CD14-positive monocyte (primary cell): ENCODE results near the gene TMC3. TPM values are rescaled to one million over a fixed set of nuclear protein-coding genes. Genes with fewer than 3 reads are reported as not detected.

Experiments
- DNase-seq, 3 donors: peaks; one replicate each; pipeline ENCODE4 v3.0.0-alpha.2; 2011 to 2022
- H2AFZ ChIP-seq: 2 replicates; pipeline ENCODE4 v1.6.0; 2012; ENCODE audit warnings: mild to moderate bottlenecking, low read depth, low read length, inconsistent platforms; ENCODE audit not compliant: insufficient read depth, poor library complexity, severe bottlenecking
- H3K27ac ChIP-seq, 2 donors: 1 replicate in 1 of 2; 2 replicates in 1 of 2; pipeline ENCODE4 v1.5.1; 2012 to 2013; ENCODE audit warnings: low read length in 2 of 2, control low read depth in 1 of 2, inconsistent platforms in 1 of 2, low read depth in 1 of 2, mild to moderate bottlenecking in 1 of 2
- H3K27me3 ChIP-seq, 2 donors: one replicate each; pipeline versions ENCODE4 v1.6.0 to v1.6.1; 2011 to 2013; ENCODE audit warnings: low read length in 2 of 2; ENCODE audit not compliant: control insufficient read depth in 2 of 2, insufficient read depth in 2 of 2
- H3K36me3 ChIP-seq, 2 donors: replicated peaks in 1 of 2; 1 replicate in 1 of 2; 2 replicates in 1 of 2; pipeline versions ENCODE4 v1.5.1 to v1.6.1; 2012 to 2013; ENCODE audit warnings: low read length in 2 of 2, control low read depth in 1 of 2, inconsistent platforms in 1 of 2, mild to moderate bottlenecking in 1 of 2; ENCODE audit not compliant: insufficient read depth in 2 of 2, control insufficient read depth in 1 of 2
- H3K4me1 ChIP-seq, 2 donors: 1 replicate in 1 of 2; 2 replicates in 1 of 2; pipeline versions ENCODE4 v1.5.1 to v1.6.1; 2012 to 2013; ENCODE audit warnings: low read length in 2 of 2, control low read depth in 1 of 2, inconsistent platforms in 1 of 2, mild to moderate bottlenecking in 1 of 2, moderate library complexity in 1 of 2; ENCODE audit not compliant: insufficient read depth in 2 of 2, control insufficient read depth in 1 of 2
- H3K4me2 ChIP-seq: replicated peaks from 2 replicates; pipeline ENCODE3; 2012; ENCODE audit warnings: low read length, moderate library complexity, mild to moderate bottlenecking; ENCODE audit not compliant: poor library complexity, severe bottlenecking; ENCODE audit errors: extremely low read depth
- H3K4me3 ChIP-seq, 3 experiments: fragments of 200-600 bp in 1 of 3; sonication (generic) in 1 of 3; replicated peaks in 1 of 3; 1 replicate in 2 of 3; 2 replicates in 1 of 3; pipeline ENCODE4 v1.5.1; 2011 to 2013; ENCODE audit warnings: low read length in 3 of 3, mild to moderate bottlenecking in 3 of 3, control low read depth in 2 of 3, low read depth in 2 of 3, inconsistent platforms in 1 of 3, moderate library complexity in 1 of 3
- H3K79me2 ChIP-seq: 2 replicates; pipeline ENCODE4 v1.6.0; 2012; ENCODE audit warnings: mild to moderate bottlenecking, control low read depth, inconsistent platforms, low read length, moderate library complexity; ENCODE audit not compliant: insufficient read depth
- H3K9ac ChIP-seq: 2 replicates; pipeline ENCODE4 v1.6.0; 2017; ENCODE audit warnings: low read length, mild to moderate bottlenecking; ENCODE audit not compliant: insufficient read depth, poor library complexity, severe bottlenecking
- H3K9me3 ChIP-seq, 2 donors: replicated peaks in 1 of 2; 1 replicate in 1 of 2; 2 replicates in 1 of 2; pipeline versions ENCODE4 v1.5.1 to v1.6.1; 2012 to 2013; ENCODE audit warnings: low read length in 2 of 2, control low read depth in 1 of 2; ENCODE audit not compliant: control insufficient read depth in 1 of 2, insufficient read depth in 1 of 2
- H4K20me1 ChIP-seq: 2 replicates; pipeline ENCODE4 v1.6.0; 2012; ENCODE audit warnings: mild to moderate bottlenecking, low read length, control low read depth, moderate library complexity; ENCODE audit not compliant: insufficient read depth
- H3K27ac Mint-ChIP-seq, 7 donors: one replicate each; pipeline ENCODE4 v1.8.0; 2020; ENCODE audit warnings: mild to moderate bottlenecking in 7 of 7, mixed read lengths in 7 of 7, moderate library complexity in 6 of 7, inconsistent platforms in 2 of 7
- H3K27me3 Mint-ChIP-seq, 3 donors: one replicate each; pipeline ENCODE4 v1.8.0; 2021 to 2022; ENCODE audit warnings: low read depth in 3 of 3, mild to moderate bottlenecking in 3 of 3, mixed read lengths in 3 of 3, moderate library complexity in 3 of 3, inconsistent platforms in 1 of 3
- H3K36me3 Mint-ChIP-seq, 2 donors: one replicate each; pipeline ENCODE4 v1.8.0; 2020; ENCODE audit warnings: mixed read lengths in 2 of 2, inconsistent platforms in 1 of 2, mild to moderate bottlenecking in 1 of 2
- H3K4me1 Mint-ChIP-seq: one replicate; pipeline ENCODE4 v1.8.0; 2020; ENCODE audit warnings: mild to moderate bottlenecking, mixed read lengths
- H3K4me3 Mint-ChIP-seq, 2 donors: one replicate each; pipeline ENCODE4 v1.8.0; 2020; ENCODE audit warnings: mild to moderate bottlenecking in 2 of 2, mixed read lengths in 2 of 2, moderate library complexity in 1 of 2
- H3K9me3 Mint-ChIP-seq, 7 donors: one replicate each; pipeline ENCODE4 v1.8.0; 2020 to 2022; ENCODE audit warnings: mixed read lengths in 7 of 7, mild to moderate bottlenecking in 6 of 7, moderate library complexity in 6 of 7, inconsistent platforms in 2 of 7
- WGBS: methylation state at CpG from one replicate; pipeline ENCODE4 v1.1.5; 2013; ENCODE audit warnings: missing lambda C conversion rate; ENCODE audit not compliant: insufficient coverage; 5-methylcytosine and 5-hydroxymethylcytosine counted together
- intact Hi-C, 2 donors: fragments of 100-400 bp; cut with micrococcal nuclease; formaldehyde crosslinking; loops; one replicate each; pipeline versions ENCODE4 v1.15.0 to v1.15.1; 2023
- polyA plus RNA-seq, 3 donors: library from polyadenylated mRNA; depleted of rRNA in 1 of 3; unstranded in 2 of 3; stranded (reverse) in 1 of 3; fragments of 300-500 nt in 2 of 3; fragments of >200 nt in 1 of 3; fragmentation: Illumina TruSeq in 2 of 3; gene quantifications; 1 replicate in 2 of 3; 2 replicates in 1 of 3; pipeline ENCODE4 v1.2.3, GENCODE V29; 2012 to 2021
- TF ChIP-seq, protein P1 (sequence below): fragments of 200-600 bp; IDR thresholded peaks from one replicate; pipeline ENCODE4 v1.8.0; 2022; ENCODE audit warnings: antibody characterized with exemption, mild to moderate bottlenecking

Gene TMC3
- polyA plus RNA-seq, 3 donors: not detected

DNA sequence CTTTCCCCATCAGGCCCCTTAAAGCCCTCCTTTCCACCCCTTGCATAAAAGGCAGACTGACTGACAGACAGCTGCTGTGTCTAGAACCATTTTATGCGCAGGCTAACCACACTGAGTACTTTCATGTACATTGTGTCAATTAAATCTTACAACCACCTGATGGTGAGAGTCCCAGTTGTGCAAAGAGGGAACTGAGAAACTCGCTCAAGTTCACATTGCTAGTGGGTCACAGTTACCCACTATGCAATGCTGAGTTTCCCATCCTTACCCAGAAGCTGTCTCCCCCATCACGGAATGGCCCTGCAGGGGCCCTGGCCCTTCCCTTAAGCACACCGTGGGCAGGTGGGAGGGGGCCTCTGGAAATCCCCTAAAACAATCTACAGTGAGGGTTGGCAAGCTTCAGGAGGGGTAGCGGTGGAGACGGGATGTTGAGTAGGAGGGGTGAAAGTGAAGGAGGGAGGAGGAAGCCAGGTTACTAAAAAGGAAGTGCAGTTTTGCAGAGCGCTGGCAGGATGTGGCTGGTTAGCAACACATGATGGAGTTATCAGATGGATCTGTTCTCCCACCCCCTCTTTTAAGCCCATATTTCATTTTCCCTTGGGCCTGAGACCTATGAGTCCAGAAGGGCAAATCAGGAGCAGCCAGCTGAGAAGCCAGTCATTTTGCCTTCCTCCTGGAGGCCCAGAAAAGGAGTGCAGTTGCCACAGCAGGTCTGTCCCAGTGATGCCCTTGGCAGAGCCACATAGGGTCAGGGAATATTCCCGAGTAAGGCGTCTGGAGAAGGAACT lies 80.1 kb downstream of the TMC3 start:
- peak; percentile 79 to 86 (median 81) for DNase-seq
- 0% methylated on average over 3 of the region's 9 CpGs for WGBS
- Histone ChIP-seq H3K9ac (peak overlapping the region; percentile 56), H3K27me3 (no peaks in the 10 kb centered on the region), H3K36me3 (no peaks in the 10 kb centered on the region), H3K4me2 (peak overlapping the region; percentile 70), H2AFZ (peak overlapping the region; percentile 73), H3K79me2 (peaks cover 36% of the 10 kb centered on the region), H3K27ac (peak overlapping the region; percentile 93 to 97), H4K20me1 (peaks cover 11% of the 10 kb centered on the region), H3K9me3 (no peaks in the 10 kb centered on the region), H3K4me1 (peaks cover 58 to 68% of the 10 kb centered on the region in 2 donors), H3K4me3 (peak overlapping the region; percentile 20 to 91 (median 21))
- peak overlapping the region; percentile 72 to 87 for H3K4me3 Mint-ChIP-seq
- intact Hi-C loops: loop anchor here in 1 of 2 donors (2.0 to 10.0 kb wide), 2 partner anchors 17 to 289 kb away; partner anchors contain the start of gene TLNRD1
- peaks cover 0 to 5% (median 2%) of the 10 kb centered on the region in 3 donors for H3K27me3 Mint-ChIP-seq
- H3K4me1 Mint-ChIP-seq: peaks cover 71% of the 10 kb centered on the region
- peak overlapping the region; percentile 96 to 99 (median 99) for H3K27ac Mint-ChIP-seq
- TF ChIP-seq, protein P1, sequence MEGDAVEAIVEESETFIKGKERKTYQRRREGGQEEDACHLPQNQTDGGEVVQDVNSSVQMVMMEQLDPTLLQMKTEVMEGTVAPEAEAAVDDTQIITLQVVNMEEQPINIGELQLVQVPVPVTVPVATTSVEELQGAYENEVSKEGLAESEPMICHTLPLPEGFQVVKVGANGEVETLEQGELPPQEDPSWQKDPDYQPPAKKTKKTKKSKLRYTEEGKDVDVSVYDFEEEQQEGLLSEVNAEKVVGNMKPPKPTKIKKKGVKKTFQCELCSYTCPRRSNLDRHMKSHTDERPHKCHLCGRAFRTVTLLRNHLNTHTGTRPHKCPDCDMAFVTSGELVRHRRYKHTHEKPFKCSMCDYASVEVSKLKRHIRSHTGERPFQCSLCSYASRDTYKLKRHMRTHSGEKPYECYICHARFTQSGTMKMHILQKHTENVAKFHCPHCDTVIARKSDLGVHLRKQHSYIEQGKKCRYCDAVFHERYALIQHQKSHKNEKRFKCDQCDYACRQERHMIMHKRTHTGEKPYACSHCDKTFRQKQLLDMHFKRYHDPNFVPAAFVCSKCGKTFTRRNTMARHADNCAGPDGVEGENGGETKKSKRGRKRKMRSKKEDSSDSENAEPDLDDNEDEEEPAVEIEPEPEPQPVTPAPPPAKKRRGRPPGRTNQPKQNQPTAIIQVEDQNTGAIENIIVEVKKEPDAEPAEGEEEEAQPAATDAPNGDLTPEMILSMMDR: no peak
- H3K9me3 Mint-ChIP-seq: no peaks in the 10 kb centered on the region
- H3K36me3 Mint-ChIP-seq: peaks cover 3 to 13% of the 10 kb centered on the region in 2 donors

- Histone ChIP-seq H4K20me1 (no peaks in the 10 kb centered on the region), H3K79me2 (peaks cover 22% of the 10 kb centered on the region), H3K4me1 (peaks cover 45 to 55% of the 10 kb centered on the region in 2 donors), H3K4me2 (no peak overlapping the region), H3K4me3 (no peak overlapping the region), H3K9ac (peak overlapping the region; percentile 22), H3K9me3 (no peaks in the 10 kb centered on the region), H3K27ac (peak overlapping the region; percentile 93 to 97), H3K27me3 (no peaks in the 10 kb centered on the region), H3K36me3 (no peaks in the 10 kb centered on the region), H2AFZ (no peak overlapping the region)
- intact Hi-C loops: loop anchor here in 1 of 2 donors (10.0 kb wide), 1 partner anchor 288 kb away; the partner anchor contains the start of gene TLNRD1
- H3K4me3 Mint-ChIP-seq: no peak overlapping the region
- peak in 1 of 3 donors; percentile 71 for DNase-seq
- H3K27ac Mint-ChIP-seq: peak overlapping the region; percentile 72 to 99 (median 99)
- peaks cover 64% of the 10 kb centered on the region for H3K4me1 Mint-ChIP-seq
- peaks cover 0 to 10% (median 2%) of the 10 kb centered on the region in 3 donors for H3K27me3 Mint-ChIP-seq
- H3K36me3 Mint-ChIP-seq: peaks cover 0 to 7% of the 10 kb centered on the region in 2 donors
- TF ChIP-seq, protein P1: no peak
- WGBS: 80% methylated on average over 11 of the region's 12 CpGs
- H3K9me3 Mint-ChIP-seq: no peaks in the 10 kb centered on the region
Observed at GRCh38 chr15:81292523-81293001, 81.5 kb downstream of the TMC3 start.
